ENCODE measurements around the gene SSNA1.

SSNA1 gene, protein sequence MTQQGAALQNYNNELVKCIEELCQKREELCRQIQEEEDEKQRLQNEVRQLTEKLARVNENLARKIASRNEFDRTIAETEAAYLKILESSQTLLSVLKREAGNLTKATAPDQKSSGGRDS

DNA sequence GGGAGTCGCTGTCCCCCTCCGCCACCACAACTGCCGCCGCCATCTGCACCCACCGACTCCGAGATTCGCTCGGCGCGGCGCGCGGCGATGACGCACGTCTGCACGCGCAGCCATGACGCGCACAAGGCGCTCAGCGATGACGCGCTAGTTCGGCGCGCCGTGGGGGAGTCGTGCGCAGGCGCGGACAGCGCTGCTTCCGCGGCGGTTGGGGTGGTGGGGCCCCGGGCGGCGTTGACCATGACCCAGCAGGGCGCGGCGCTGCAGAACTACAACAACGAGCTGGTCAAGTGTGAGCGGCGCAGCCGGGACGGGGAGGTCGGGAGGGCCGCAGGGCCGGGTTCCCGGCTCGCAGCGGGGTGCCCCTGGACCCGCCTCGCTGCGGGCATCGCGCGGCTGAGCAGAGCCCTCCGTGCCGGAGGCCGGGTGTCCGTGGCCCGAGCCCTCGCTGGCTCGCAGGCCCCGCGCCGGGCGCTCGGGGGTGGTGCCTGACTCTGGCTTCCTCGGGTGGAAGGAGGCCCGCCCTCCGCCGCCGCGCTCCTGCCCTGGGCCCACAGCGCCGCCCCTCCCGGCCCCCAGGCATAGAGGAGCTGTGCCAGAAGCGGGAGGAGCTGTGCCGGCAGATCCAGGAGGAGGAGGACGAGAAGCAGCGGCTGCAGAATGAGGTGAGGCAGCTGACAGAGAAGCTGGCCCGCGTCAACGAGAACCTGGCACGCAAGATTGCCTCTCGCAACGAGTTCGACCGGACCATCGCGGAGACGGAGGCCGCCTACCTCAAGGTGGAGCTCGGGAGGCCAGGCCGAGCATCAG lies at the start of gene SSNA1, which contains the start of gene ANAPC2:
TSS of gene SSNA1 (plus strand) at position 187 of the 807 bp plus-strand sequence. CDS start at position 238, 51 bp downstream.
TSS of gene ANAPC2 (minus strand) at position 71 of the 807 bp plus-strand sequence. CDS start at position 43, 28 bp downstream.
- H3K4me3 ChIP-seq, result peak within 1 kb of the TSS; percentile 93
- H3K27ac ChIP-seq, result peak within 1 kb of the TSS; percentile 83 to 98
- DNase-seq (ENCODE audit: low spot score), result peak; percentile 92
- no peak for TF ChIP-seq CTCF (IDR thresholded peaks at IDR 0.05)

- no peak for DNase-seq (ENCODE audit: low spot score)
- H3K4me3 ChIP-seq, result peak within 1 kb of the TSS; percentile 27
- H3K27ac ChIP-seq, result no peak within 1 kb of the TSS
- TF ChIP-seq CTCF (IDR thresholded peaks at IDR 0.05), result no peak
Measured at GRCh38 chr9:137138722-137139467, 49.6 kb upstream of the SSNA1 start, which contains the start of gene GRIN1. Gene GRIN1, plus strand, starts transcription at chr9:137139154. Its CDS starts 333 bp downstream, at chr9:137139487.

DNA sequence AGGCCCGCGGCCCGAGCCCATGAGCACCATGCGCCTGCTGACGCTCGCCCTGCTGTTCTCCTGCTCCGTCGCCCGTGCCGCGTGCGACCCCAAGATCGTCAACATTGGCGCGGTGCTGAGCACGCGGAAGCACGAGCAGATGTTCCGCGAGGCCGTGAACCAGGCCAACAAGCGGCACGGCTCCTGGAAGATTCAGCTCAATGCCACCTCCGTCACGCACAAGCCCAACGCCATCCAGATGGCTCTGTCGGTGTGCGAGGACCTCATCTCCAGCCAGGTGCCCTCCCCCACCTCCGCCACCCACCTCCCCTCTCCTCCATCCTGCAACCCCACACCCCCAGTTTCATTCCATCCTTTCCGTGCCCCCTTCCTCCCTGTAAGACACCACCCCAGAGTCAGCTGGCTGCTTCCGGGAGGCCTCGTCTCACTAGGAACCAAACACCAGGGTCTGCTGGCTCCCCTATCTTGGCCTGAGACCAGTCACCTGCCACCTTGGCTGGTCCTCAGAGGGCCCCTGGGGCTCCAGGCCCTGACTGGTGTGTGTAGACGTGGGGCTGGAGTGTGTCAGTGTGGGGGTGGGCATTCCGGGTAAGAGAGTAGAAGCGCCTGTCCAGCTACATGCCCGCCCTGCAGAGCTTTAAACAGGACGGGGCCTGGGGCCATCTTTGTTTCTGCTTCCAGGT lies 48.9 kb upstream of the SSNA1 start:
- Histone ChIP-seq H3K27ac (no peak overlapping the region), H3K4me3 (peak overlapping the region; percentile 27)
- DNase-seq (ENCODE audit: low spot score), result no peak
- no peak for TF ChIP-seq CTCF (IDR thresholded peaks at IDR 0.05)

GRCh38 chr9:137140151-137141012 lies 48.1 kb upstream of the SSNA1 start:
- Histone ChIP-seq H3K27ac (no peak overlapping the region), H3K4me3 (no peak overlapping the region)
- TF ChIP-seq CTCF (IDR thresholded peaks at IDR 0.05), result no peak
- no peak for DNase-seq (ENCODE audit: low spot score)

DNA sequence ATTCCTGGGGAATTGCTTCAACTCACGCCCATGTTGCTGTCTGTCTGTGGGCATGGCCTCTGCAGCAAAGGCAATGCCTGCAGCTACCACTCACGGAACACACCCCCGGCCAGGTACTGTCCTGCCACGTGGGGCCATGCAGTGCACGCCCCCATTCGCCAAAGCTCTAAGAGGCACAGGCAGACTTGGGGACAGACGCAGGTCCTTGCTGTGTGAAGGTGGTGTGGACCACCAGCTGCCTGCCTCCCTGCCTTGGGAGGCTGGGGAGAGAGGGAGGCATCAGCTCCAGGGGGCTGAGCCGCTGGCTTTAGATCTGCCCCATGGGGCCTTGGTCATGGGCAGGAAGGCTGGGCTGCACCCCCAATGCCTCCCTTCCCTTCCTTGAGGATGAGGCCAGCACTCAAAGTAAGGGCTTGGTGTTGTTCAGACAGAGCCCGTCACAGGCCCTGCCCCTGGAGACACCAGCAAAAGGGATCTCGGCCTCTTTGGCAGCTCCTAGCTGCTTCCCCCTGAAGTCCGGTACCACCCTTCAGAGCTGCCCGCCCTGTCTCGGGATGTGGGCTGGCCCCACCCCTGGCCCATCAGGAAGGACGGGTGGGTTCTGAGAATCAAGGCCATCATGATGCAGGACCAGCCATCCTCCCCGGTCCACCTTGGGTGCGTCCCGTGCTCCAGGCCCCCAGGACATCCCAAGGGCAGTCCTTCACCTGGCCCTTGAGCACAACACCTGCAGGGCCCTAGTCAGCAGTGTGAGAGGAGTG lies 47.2 kb upstream of the SSNA1 start:
- H3K27ac ChIP-seq, result no peak overlapping the region

More for the DNA sequence above, 47.2 kb upstream of the SSNA1 start:
- TF ChIP-seq CTCF (IDR thresholded peaks at IDR 0.05), result no peak
- H3K4me3 ChIP-seq, result no peak overlapping the region
- DNase-seq (ENCODE audit: low spot score), result no peak

Data from coronary artery (tissue), 2 donors.